ENCODE results near the gene SOX8. TPM values are rescaled to one million over a fixed set of nuclear protein-coding genes. Genes with fewer than 3 reads are reported as not detected.

Gene SOX8
- total RNA-seq, 1 donor from 2014 or later, result 4.3 TPM

Other genes with a start within 250 kb of the SOX8 start
- 51.0 TPM for gene CIAO3, start 240.8 kb upstream of the SOX8 start, total RNA-seq (ENCODE audit: unreplicated experiment)
- 0.44 TPM for gene MSLN, start 221.0 kb upstream of the SOX8 start, total RNA-seq (ENCODE audit: unreplicated experiment)
- gene RPUSD1, start 193.4 kb upstream of the SOX8 start, total RNA-seq (ENCODE audit: unreplicated experiment), result 27.6 TPM
- gene CHTF18, start 193.2 kb upstream of the SOX8 start, total RNA-seq (ENCODE audit: unreplicated experiment), result 56.8 TPM
- not detected for gene GNG13, start 181.0 kb upstream of the SOX8 start, total RNA-seq (ENCODE audit: unreplicated experiment)
- gene LMF1, start 10.8 kb upstream of the SOX8 start, total RNA-seq (ENCODE audit: unreplicated experiment), result 21.7 TPM
- not detected for gene SSTR5, start 91.0 kb downstream of the SOX8 start, total RNA-seq (ENCODE audit: unreplicated experiment)
- not detected for gene C1QTNF8, start 114.5 kb downstream of the SOX8 start, total RNA-seq (ENCODE audit: unreplicated experiment)
- gene CACNA1H, start 171.3 kb downstream of the SOX8 start, total RNA-seq (ENCODE audit: unreplicated experiment), result 3.4 TPM
- not detected for gene TPSG1, start 243.5 kb downstream of the SOX8 start, total RNA-seq (ENCODE audit: unreplicated experiment)
- not detected for gene TPSB2, start 248.4 kb downstream of the SOX8 start, total RNA-seq (ENCODE audit: unreplicated experiment)